KOPT-K1 (cell line): ENCODE measurements around the gene RDH13.

ENCODE experiments used
- H3K27ac ChIP-seq: fragments of 200-600 bp; sonication (generic); 2 replicates; pipeline ENCODE4 v1.5.1; 2016; ENCODE audit warnings: antibody characterized with exemption, mild to moderate bottlenecking, low read depth, low read length; ENCODE audit not compliant: poor library complexity, severe bottlenecking
- H3K36me3 ChIP-seq: fragments of 200-600 bp; sonication (generic); 2 replicates; pipeline ENCODE4 v1.5.1; 2017; ENCODE audit warnings: antibody characterized with exemption, mild to moderate bottlenecking, low read length, moderate library complexity; ENCODE audit not compliant: insufficient read depth
- H3K9me3 ChIP-seq: fragments of 200-600 bp; sonication (generic); 2 replicates; pipeline ENCODE4 v1.5.1; 2017; ENCODE audit warnings: antibody characterized with exemption, low read length, mild to moderate bottlenecking; ENCODE audit not compliant: insufficient read depth, poor library complexity, severe bottlenecking

The RDH13 gene

DNA sequence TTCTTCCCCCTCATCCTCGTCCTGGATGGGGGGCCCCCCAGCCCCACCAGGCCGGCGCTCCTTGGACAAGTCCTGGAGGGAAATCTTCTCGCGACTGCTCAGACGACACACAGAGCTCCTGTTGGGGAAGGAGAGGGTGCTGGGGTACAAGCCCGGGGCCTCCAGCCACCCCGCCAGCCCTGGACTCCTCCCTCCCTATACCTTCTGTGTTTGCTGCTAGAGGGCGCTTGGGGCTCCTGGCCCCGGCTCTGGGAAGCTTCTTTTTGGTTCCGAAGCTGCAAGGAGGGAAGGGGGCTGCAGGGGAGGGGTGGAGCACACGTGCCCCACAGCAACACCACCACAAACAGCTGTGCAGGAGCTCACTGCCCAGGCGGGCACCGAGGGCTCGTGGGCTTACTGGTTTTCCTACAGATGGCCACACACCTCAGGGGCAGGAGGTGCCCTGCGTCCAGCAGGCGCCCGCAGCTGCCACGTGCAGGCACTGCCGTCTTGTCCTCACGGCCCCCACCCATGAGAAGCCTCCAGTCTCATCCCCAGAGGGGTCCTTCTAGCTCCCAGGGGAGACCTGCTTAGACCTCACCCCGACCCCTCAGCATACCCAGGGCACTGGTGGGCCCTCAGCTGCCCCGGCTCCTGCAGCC, 33.2 kb upstream of the RDH13 start:
- H3K36me3 ChIP-seq: peaks cover 53% of the 10 kb centered on the region; the same call in 1 of the 2 replicates
- H3K27ac ChIP-seq: no peak overlapping the region
- H3K9me3 ChIP-seq: no peaks in the 10 kb centered on the region

DNA sequence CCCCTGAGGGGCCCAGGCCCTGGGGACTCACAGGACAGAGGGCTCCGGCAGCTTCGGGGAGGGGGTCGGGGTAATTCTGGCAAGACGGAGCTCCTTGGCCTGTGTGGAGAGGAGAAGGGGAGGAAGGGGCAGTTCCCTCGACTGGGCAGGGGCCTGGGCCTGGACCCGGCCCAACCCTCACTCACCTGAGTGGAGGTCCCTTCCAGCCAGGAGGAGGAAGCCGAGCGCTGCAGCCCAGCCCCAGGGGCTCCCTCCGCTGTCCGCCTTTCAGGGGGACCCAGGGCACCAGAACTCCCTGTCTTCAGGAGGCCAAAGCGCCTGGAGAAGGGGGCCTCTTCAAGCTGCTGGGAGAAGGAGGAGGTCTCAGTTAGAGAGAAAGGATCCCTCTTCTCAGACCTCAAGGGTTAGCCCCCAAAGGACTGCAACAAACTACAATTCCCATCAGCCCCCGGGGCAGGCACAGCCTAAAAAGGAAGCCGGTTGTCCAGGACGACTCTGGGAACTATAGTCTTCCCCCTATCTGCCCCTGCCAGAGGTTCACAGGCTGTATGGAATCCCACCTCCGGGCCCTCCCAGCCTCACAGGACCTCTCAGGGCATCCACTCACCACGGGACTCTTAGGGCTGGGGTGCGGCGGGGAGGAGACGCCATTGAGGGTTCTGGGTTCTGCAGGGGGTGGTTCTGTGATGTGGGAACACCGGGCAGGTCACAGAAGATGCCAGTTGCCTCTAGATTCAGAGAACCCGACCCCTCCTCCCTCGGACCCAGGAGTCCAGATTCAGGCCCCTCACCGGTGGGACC, 32.5 kb upstream of the RDH13 start:
- no peaks in the 10 kb centered on the region for H3K9me3 ChIP-seq
- H3K27ac ChIP-seq: no peak overlapping the region
- peaks cover 57% of the 10 kb centered on the region; the same call in 1 of the 2 replicates for H3K36me3 ChIP-seq

DNA sequence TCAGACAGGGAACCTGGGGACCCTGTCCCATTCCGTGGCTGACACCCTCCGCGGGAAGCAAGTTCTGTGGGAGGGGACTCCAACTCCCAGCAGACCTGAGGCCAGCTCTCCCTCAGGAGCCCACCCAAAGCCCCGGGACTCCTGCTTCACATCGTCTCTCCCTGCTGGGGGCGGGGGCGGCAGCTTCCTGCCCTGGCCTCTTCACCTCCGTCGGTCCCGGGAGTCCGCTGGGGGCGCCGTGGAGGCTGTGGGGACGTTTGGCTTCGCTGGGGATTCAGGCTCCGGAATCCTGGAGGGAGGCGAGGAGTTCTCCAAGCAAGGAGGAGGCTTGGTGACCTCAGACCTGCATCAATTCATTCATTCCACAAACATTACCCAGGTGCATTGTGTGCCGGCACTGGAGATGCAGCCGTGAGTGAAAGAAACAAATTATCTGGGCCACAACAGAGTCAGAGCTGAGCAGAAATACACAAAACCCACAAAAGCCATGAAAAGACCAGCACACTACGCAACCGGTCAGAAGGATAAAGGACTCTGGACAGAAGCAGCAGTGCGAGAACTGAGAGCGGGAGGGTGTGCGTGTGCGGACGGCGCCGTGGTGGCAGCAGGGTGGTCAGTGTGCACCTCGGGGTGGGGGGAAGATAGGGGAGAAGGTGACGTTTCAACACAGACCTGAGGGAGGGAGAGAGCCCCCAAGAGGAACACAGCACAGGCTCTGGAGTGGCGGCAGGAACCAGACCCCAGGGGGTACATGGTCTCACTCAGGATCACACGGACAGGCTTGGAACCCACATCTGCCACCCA, 31.7 kb upstream of the RDH13 start:
- no peaks in the 10 kb centered on the region for H3K9me3 ChIP-seq
- H3K27ac ChIP-seq: no peak overlapping the region
- peaks cover 57% of the 10 kb centered on the region; the same call in 1 of the 2 replicates for H3K36me3 ChIP-seq

DNA sequence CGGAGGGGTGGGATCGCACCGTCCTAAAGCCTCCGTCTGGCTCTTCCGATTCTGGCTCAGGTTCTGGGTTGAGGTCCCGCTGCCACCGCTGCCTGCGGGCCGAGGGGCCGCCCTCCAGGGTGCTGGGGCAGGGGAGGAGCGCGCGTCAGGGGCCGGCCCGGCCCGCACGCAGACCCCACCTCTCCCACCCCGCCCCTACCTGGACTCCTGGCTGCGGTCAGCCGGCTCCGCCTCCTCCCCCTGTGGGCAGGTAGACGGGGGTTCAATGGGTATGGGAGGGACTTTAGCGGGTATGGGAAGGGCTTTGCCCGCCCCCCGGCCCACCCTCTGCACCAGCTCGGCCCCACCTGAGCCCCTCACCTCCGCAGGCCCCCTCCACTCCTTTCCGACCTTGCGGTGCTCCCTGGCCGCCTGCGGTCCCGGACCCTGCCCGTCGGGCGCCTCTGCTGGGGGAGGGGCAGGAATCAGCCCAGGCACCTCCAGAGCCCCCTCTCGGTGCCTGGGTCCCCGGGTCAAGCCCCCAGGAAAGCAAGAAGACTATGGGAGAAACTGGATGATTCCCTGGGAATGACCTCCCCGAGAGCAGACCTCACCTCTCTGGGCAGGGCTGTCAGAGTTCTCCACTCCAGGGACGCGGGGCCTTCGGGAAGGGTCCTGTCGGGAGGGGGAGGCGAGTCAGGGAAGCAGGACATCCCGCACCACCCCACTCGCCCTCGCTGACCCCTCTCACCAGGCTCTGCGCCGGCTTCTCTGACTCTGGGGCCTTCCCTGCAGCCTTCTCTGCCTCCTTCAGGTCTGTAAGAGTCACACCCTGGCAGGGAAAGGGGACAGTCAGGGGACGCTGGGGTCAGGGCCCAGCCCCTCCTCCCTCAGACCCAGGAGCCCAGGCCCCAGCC, 29.7 kb upstream of the RDH13 start:
- Histone ChIP-seq H3K27ac (no peak overlapping the region), H3K9me3 (no peaks in the 10 kb centered on the region), H3K36me3 (peaks cover 48% of the 10 kb centered on the region; the same call in 1 of the 2 replicates)

DNA sequence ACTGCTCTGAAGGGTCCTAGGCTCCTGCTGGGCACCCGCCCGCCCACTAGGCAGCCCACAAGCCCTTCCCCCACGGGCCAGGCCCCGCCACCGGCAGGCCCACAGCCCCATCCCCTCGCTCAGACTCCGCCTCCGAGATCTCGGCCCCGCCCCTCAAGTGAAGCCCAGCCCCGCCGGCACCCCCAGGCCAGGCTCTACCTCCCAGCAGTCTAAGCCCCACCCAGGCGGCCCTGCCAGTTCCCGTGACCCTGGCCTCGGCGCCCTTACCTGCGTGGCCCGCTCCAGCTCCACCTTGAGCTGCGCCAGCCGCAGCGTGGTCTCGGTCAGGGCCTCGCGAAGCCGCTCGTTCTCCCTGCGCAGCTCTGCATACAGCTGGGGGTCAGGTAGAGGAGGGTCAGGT, 29.0 kb upstream of the RDH13 start:
- no peak overlapping the region for H3K27ac ChIP-seq
- peaks cover 53% of the 10 kb centered on the region; the same call in 1 of the 2 replicates for H3K36me3 ChIP-seq
- H3K9me3 ChIP-seq: no peaks in the 10 kb centered on the region

DNA sequence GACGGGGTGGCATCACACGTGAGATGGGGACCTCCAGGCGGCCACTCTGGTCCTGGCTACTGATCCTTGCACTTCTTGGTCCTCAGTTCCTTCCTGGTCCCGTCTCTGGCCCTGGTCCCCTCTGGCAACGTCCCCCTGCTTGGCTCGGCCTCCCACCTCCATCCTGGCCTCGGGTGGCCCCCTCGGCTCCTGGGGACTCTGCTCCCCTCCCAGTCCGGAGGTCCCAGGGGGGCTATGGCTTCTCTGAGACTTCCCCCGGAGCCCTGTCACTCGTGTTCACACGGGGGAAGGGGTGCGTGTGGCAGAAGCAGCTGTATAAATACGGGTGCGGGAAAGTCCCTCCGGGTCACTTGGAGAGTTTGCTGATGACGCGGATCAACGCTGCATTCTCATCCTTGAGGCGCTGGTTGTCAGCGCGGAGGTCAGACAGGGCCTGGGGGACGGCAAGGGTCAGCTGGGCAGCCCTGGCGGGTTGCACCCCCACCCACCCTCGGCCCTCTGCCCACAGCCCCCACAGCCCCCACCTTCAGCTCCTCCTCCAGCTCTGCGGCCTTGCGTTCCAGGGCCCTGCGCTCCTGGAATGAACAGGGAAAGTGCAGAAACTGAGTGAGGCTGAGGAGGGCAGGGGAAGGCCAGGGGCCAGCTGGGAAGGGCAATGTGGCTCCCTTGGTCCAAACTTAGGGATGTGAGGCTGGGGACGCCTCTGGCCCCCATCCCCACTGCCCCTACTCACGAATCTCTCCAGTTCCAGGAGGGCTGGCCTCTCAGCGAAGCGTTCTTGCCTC, 28.4 kb upstream of the RDH13 start:
- H3K36me3 ChIP-seq: peaks cover 53% of the 10 kb centered on the region; the same call in 1 of the 2 replicates
- no peak overlapping the region for H3K27ac ChIP-seq
- no peaks in the 10 kb centered on the region for H3K9me3 ChIP-seq

DNA sequence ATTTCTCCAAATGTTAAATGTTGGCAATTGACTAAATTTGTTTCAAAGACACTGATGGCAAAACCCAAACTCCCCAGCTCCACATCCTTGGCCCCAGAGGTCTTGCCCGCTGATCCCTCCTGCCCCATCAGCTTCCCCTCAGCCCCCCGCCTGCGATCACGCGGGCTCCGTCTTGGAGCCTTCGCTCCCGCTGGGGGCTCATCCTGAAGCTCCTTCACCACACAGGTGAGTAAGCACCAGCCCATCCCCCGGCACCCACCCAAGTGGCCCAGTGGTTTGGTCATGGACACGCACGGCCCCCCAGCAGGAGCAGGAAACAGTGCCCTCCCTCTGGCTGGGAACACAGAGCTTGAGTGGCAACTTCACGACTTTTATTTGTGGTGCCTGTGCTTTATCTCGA, 27.6 kb upstream of the RDH13 start:
- H3K9me3 ChIP-seq: no peaks in the 10 kb centered on the region
- H3K36me3 ChIP-seq: peaks cover 50% of the 10 kb centered on the region; the same call in 1 of the 2 replicates
- no peak overlapping the region for H3K27ac ChIP-seq

DNA sequence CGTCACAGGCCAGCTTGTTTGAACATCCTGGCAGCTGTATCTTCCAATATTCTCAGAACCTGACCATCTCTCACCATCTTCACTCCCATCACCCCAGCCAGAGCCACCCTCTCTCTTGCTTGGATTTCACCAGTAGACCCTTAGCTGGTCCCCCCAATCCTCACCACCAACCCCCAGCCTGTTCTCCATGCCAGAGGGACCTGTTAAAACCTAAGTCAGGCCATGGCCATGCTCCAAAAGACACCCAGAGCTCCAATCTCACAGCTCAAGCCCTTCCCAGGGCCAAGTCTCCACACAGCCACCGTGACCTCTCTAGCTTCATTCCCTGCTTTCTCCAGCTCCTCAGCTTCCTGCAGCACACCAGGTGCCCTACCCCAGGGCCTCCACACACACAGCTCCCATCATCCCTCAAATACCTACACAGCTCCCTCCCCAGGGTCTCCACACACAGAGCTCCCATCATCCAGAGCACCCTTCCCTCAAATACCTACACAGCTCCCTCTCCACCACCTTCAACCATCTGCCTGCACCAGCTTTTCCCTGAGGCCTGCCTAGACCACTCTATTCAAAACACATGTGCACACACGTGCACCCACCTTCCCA, 26.5 kb upstream of the RDH13 start:
- H3K9me3 ChIP-seq: no peaks in the 10 kb centered on the region
- peaks cover 38% of the 10 kb centered on the region; the same call in 1 of the 2 replicates for H3K36me3 ChIP-seq
- H3K27ac ChIP-seq: no peak overlapping the region

DNA sequence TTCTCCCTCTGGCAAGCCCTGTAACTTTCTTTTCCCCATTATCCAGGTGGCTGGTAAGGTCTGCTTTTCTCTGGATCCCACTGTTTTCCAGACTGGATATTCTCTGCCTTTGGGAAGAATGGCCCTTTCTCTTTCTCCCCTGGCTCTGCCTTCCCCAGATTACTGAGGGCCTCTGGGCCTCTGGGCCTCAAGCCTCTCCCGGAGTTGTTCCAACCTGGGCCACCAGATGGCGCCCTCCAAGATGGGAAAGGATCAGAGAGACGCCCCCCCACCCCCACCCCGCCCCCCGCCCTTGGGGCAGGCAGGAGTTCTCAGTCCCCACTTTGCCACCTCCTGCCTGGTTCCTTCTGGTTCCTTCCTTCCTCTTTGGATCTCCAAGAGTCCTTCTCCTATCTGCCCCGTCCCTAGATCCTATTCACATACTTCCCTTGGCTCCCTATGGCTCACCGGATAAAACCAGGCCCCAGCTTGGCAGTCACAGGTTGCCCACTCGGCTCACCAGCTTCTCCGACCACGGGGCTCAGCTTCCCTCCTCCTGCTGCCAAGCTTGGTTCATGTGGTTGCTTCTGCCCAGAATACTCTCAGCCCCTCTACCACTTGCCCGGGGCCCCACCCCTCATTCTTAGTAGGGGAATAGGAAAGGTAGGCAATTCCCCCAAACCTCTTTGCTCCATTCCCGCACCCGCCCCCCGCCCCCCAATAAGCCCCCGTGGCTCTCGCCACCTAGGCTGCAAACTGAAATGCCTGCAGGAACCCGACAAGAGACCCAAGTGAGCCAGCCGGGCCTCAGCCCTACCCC, 25.8 kb upstream of the RDH13 start:
- Histone ChIP-seq H3K9me3 (no peaks in the 10 kb centered on the region), H3K36me3 (peaks cover 35% of the 10 kb centered on the region; the same call in 1 of the 2 replicates), H3K27ac (no peak overlapping the region)

DNA sequence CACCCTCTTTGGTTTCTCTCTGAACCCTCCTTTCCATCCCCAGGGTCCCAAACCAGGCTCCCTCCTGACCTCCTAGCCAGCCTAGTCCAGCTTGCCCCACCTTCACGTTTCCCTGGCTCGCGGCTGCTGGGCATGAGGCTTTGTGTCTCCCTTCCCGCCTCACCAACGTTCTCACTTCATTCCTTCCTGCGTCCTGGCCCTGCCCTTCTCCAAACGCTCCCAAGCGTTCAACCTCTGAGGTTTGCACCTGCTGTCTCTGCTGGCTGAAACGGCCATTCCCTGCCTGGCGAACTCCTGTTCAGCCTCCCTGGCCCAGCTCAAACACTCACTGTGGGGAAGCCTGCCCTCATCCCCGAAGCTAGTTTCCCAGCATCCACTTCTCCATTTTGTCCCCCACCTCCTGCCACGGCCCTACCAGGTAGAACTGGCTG, 25.1 kb upstream of the RDH13 start:
- no peak overlapping the region for H3K27ac ChIP-seq
- peaks cover 35% of the 10 kb centered on the region; the same call in 1 of the 2 replicates for H3K36me3 ChIP-seq
- H3K9me3 ChIP-seq: no peaks in the 10 kb centered on the region

DNA sequence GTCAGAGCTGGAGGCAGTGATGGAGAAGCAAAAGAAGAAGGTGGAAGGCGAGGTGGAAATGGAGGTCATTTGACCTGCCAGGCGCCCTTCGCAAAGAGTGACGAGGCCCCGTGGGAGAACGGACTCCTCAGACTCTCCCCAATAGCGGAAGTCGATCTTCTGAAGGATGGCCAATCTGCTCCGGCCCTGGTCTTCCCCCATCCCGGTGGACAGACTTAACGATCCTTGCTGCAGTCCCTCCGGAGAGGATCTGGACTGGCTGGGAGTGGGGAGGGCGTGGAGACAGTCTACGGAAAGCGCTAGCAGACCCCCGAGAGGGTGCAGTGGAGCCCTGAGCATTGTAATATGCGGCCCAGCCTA, 24.6 kb upstream of the RDH13 start:
- Histone ChIP-seq H3K27ac (no peak overlapping the region), H3K9me3 (no peaks in the 10 kb centered on the region), H3K36me3 (peaks cover 35% of the 10 kb centered on the region; the same call in 1 of the 2 replicates)

DNA sequence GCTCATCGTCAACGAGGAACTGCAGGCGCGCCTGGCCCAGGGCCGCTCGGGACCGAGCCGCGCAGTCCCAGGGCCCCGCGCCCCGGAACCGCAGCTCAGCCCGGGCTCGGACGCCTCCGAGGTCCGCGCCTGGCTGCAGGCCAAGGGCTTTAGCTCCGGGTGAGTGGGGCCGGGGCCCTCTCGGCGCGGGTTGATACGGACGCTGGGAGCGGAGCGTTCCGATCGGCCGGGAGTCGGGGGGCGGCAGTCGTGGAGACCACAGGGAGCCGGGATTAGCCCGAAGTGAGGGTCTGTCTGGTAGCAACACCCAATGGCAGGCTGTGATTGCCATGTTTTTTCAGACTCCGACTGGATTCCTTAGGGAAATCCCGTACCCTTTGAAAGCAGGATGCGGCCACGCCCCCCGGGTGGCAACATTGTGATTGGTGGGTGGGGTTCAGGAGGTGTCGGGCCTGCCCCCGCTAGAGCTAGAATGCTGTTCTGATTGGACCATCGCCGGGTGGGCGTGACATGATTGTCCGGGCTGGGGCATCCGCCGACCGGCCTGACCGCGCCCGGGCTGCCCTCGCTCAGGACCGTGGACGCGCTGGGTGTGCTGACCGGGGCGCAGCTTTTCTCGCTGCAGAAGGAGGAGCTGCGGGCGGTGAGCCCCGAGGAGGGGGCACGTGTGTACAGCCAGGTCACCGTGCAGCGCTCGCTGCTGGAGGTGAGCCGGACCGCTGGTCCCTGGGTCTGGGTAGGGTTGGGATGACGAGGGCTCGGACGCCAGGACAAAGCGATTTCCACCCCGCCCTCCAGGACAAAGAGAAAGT, 24.0 kb upstream of the RDH13 start:
- peaks cover 32% of the 10 kb centered on the region; the same call in 1 of the 2 replicates for H3K36me3 ChIP-seq
- peaks cover 2% of the 10 kb centered on the region for H3K9me3 ChIP-seq
- H3K27ac ChIP-seq: no peak overlapping the region
